Measurements from ENCODE around the gene NCR3LG1. TPM values are rescaled to one million over a fixed set of nuclear protein-coding genes. Genes with fewer than 3 reads are reported as not detected.

Gene NCR3LG1
- total RNA-seq, 2 experiments from 2014 or later = 7.7 to 23.0 TPM

- no peak overlapping the region for H3K4me2 ChIP-seq (ENCODE audit: low read length)
- H2AFZ ChIP-seq (ENCODE audit: low read length) = peak overlapping the region; percentile 21; the same call in 1 of the 2 replicates
- H3K4me3 ChIP-seq (ENCODE audit: low read depth, low read length, poor library complexity, severe bottlenecking) = no peak overlapping the region
- H3K27ac ChIP-seq (ENCODE audit: low read depth, low read length, poor library complexity, severe bottlenecking) = no peak overlapping the region
- H3K9me3 ChIP-seq (ENCODE audit: low read length) = no peaks in the 10 kb centered on the region
- ChIA-PET CTCF (ENCODE audit: unreplicated experiment) (no interaction called here), POLR2A (interaction anchor here (0.6 to 0.7 kb wide), 2 partner anchors 11 to 409 kb away, joined by 3 to 4 read pairs; no protein-coding TSS in a partner anchor)
- no peaks in the 10 kb centered on the region for H3K79me2 ChIP-seq (ENCODE audit: insufficient read depth, low read depth, low read length)
- BruUV-seq (replicated peaks) = no TSS peak
- H3K36me3 ChIP-seq (ENCODE audit: insufficient read depth, low read length) = no peaks in the 10 kb centered on the region
- H4K20me1 ChIP-seq (ENCODE audit: insufficient read depth, low read length) = no peaks in the 10 kb centered on the region
- no peak for TF ChIP-seq EZH2phosphoT487 (IDR thresholded peaks at IDR 0.05; ENCODE audit: borderline replicate concordance, low read depth, low read length)
- TF ChIP-seq CTCF (conservative IDR thresholded peaks at IDR 0.05; ENCODE audit: low read length) = no peak
- peaks cover 16% of the 10 kb centered on the region for H3K4me1 ChIP-seq (ENCODE audit: insufficient read depth, low read length, poor library complexity, severe bottlenecking)
- no peaks in the 10 kb centered on the region for H3K9me2 ChIP-seq (ENCODE audit: insufficient read depth, low read length)
- intact Hi-C loops (cut with micrococcal nuclease; ENCODE audit: unreplicated experiment) = no loop called here
- DNase-seq (ENCODE audit: low spot score) = no peak
Measured at GRCh38 chr11:17407575-17407974, 56.0 kb downstream of the NCR3LG1 start.

GRCh38 chr11:17408026-17408425 is 56.4 kb downstream of the NCR3LG1 start:
- no peaks in the 10 kb centered on the region for H4K20me1 ChIP-seq (ENCODE audit: insufficient read depth, low read length)
- no peaks in the 10 kb centered on the region for H3K79me2 ChIP-seq (ENCODE audit: insufficient read depth, low read depth, low read length)
- H3K4me2 ChIP-seq (ENCODE audit: low read length) = no peak overlapping the region
- H3K36me3 ChIP-seq (ENCODE audit: insufficient read depth, low read length) = no peaks in the 10 kb centered on the region
- CTCF ChIA-PET (ENCODE audit: unreplicated experiment) = no interaction called here
- BruUV-seq (replicated peaks) = no TSS peak
- H3K27ac ChIP-seq (ENCODE audit: low read depth, low read length, poor library complexity, severe bottlenecking) = no peak overlapping the region
- no peak overlapping the region for H3K4me3 ChIP-seq (ENCODE audit: low read depth, low read length, poor library complexity, severe bottlenecking)
- H3K4me1 ChIP-seq (ENCODE audit: insufficient read depth, low read length, poor library complexity, severe bottlenecking) = peaks cover 16% of the 10 kb centered on the region
- intact Hi-C loops (cut with micrococcal nuclease; ENCODE audit: unreplicated experiment) = no loop called here
- no peak for TF ChIP-seq CTCF (conservative IDR thresholded peaks at IDR 0.05; ENCODE audit: low read length)
- no peak for TF ChIP-seq EZH2phosphoT487 (IDR thresholded peaks at IDR 0.05; ENCODE audit: borderline replicate concordance, low read depth, low read length)
- H3K9me2 ChIP-seq (ENCODE audit: insufficient read depth, low read length) = no peaks in the 10 kb centered on the region
- H2AFZ ChIP-seq (ENCODE audit: low read length) = no peak overlapping the region
- no peak for DNase-seq (ENCODE audit: low spot score)
- no peaks in the 10 kb centered on the region for H3K9me3 ChIP-seq (ENCODE audit: low read length)
- POLR2A ChIA-PET = interaction anchor here (0.6 to 0.7 kb wide), 2 partner anchors 10 to 409 kb away, joined by 3 to 4 read pairs; no protein-coding TSS in a partner anchor

GRCh38 chr11:17408641-17409040 is 57.0 kb downstream of the NCR3LG1 start:
- no peak overlapping the region for H3K4me3 ChIP-seq (ENCODE audit: low read depth, low read length, poor library complexity, severe bottlenecking)
- no peak overlapping the region for H2AFZ ChIP-seq (ENCODE audit: low read length)
- no peak overlapping the region for H3K27ac ChIP-seq (ENCODE audit: low read depth, low read length, poor library complexity, severe bottlenecking)
- no peaks in the 10 kb centered on the region for H3K9me3 ChIP-seq (ENCODE audit: low read length)
- ChIA-PET CTCF (ENCODE audit: unreplicated experiment) (no interaction called here), POLR2A (interaction anchor here (0.7 kb wide), 1 partner anchor 33 kb away, joined by 4 read pairs; no protein-coding TSS in a partner anchor)
- no peaks in the 10 kb centered on the region for H3K9me2 ChIP-seq (ENCODE audit: insufficient read depth, low read length)
- no TSS peak for BruUV-seq (replicated peaks)
- peaks cover 15% of the 10 kb centered on the region for H3K4me1 ChIP-seq (ENCODE audit: insufficient read depth, low read length, poor library complexity, severe bottlenecking)
- no peaks in the 10 kb centered on the region for H4K20me1 ChIP-seq (ENCODE audit: insufficient read depth, low read length)
- TF ChIP-seq CTCF (conservative IDR thresholded peaks at IDR 0.05; ENCODE audit: low read length) = no peak
- no peak for TF ChIP-seq EZH2phosphoT487 (IDR thresholded peaks at IDR 0.05; ENCODE audit: borderline replicate concordance, low read depth, low read length)
- intact Hi-C loops (cut with micrococcal nuclease; ENCODE audit: unreplicated experiment) = no loop called here
- H3K36me3 ChIP-seq (ENCODE audit: insufficient read depth, low read length) = no peaks in the 10 kb centered on the region
- no peak for DNase-seq (ENCODE audit: low spot score)
- H3K4me2 ChIP-seq (ENCODE audit: low read length) = no peak overlapping the region
- H3K79me2 ChIP-seq (ENCODE audit: insufficient read depth, low read depth, low read length) = no peaks in the 10 kb centered on the region
